Activated T-helper 2 cell treated with anti-CD3 and anti-CD28 coated beads, Interferon-gamma antibody, Interleukin-2, Interleukin-4, amounts not matched to agents 10 μg/mL and 5 μg/mL and 100 μg/mL, durations not matched to agents 14 hours and 24 hours and 36 hours (primary cell): ENCODE data around the gene WDR46. TPM values are rescaled to one million over a fixed set of nuclear protein-coding genes. Genes with fewer than 3 reads are reported as not detected.
A peak's percentile ranks its signal among the peaks of the same experiment; 100 is the strongest.
"Not testable (repeated sequence)": the region's sequence is repeated elsewhere in the genome, so short reads cannot be mapped to it uniquely, and the experiment has no call there.

ENCODE experiments used
- DNase-seq: peaks from one replicate; pipeline ENCODE4 v3.0.0; 2021; ENCODE audit warnings: low spot score
- H3K27ac Mint-ChIP-seq: one replicate; pipeline ENCODE4 v1.8.0; 2021; ENCODE audit warnings: mixed read lengths
- H3K27me3 Mint-ChIP-seq: one replicate; pipeline ENCODE4 v1.8.0; 2021; ENCODE audit warnings: low read depth, mixed read lengths
- H3K36me3 Mint-ChIP-seq: one replicate; pipeline ENCODE4 v1.8.0; 2021; ENCODE audit warnings: low read depth, mixed read lengths
- H3K4me1 Mint-ChIP-seq: one replicate; pipeline ENCODE4 v1.8.0; 2021; ENCODE audit warnings: low read depth, mixed read lengths
- H3K4me3 Mint-ChIP-seq: one replicate; pipeline ENCODE4 v1.8.0; 2021; ENCODE audit warnings: low read depth, mild to moderate bottlenecking, moderate library complexity, mixed read lengths
- H3K9me3 Mint-ChIP-seq: one replicate; pipeline ENCODE4 v1.8.0; 2021; ENCODE audit warnings: mixed read lengths
- intact Hi-C: fragments of 100-400 bp; cut with micrococcal nuclease; formaldehyde crosslinking; loops from one replicate; pipeline ENCODE4 v1.15.1; 2023
- total RNA-seq: library from RNA; stranded (reverse); gene quantifications from 2 replicates; pipeline ENCODE4 v1.2.3, GENCODE V29; 2022

WDR46 gene
- total RNA-seq, 1 donor from 2014 or later, result 87.3 TPM

GRCh38 chr6:33276864-33277662 is 12.0 kb downstream of the WDR46 start, which contains the start of gene B3GALT4:
B3GALT4 (plus strand) TSS chr6:33277123; CDS start chr6:33277420, 297 bp downstream.
- Mint-ChIP-seq H3K9me3 (no peaks in the 10 kb centered on the region), H3K4me1 (peaks cover 35% of the 10 kb centered on the region), H3K36me3 (peaks cover 74% of the 10 kb centered on the region), H3K27ac (peak within 1 kb of the TSS; percentile 89), H3K27me3 (no peaks in the 10 kb centered on the region), H3K4me3 (peak within 1 kb of the TSS; percentile 98)
- peak; percentile 73 for DNase-seq
- intact Hi-C loops, result loop anchor here (1.0 to 10.0 kb wide), 5 partner anchors 12 to 1115 kb away; partner anchors contain the start of genes NUDT3, PFDN6, RGL2 and SYNGAP1

- Mint-ChIP-seq H3K9me3 (no peaks in the 10 kb centered on the region), H3K4me1 (peaks cover 35% of the 10 kb centered on the region), H3K27me3 (no peaks in the 10 kb centered on the region), H3K27ac (peak overlapping the region; percentile 84), H3K36me3 (peaks cover 77% of the 10 kb centered on the region), H3K4me3 (peak overlapping the region; percentile 98)
- DNase-seq, result no peak
- intact Hi-C loops, result loop anchor here (2.0 to 10.0 kb wide), 4 partner anchors 22 to 1116 kb away; partner anchors contain the start of genes NUDT3, RGL2, SYNGAP1 and TAPBP
These were observed 12.5 kb downstream of the WDR46 start for GRCh38 chr6:33276581-33276863.

GRCh38 chr6:33275795-33276580 is 13.1 kb downstream of the WDR46 start:
- H3K9me3 Mint-ChIP-seq, H3K27me3 Mint-ChIP-seq, DNase-seq: not testable (repeated sequence)
- Mint-ChIP-seq H3K4me3 (peak overlapping the region; percentile 98), H3K27ac (peak overlapping the region; percentile 84), H3K36me3 (peaks cover 77% of the 10 kb centered on the region), H3K4me1 (peaks cover 35% of the 10 kb centered on the region)
- intact Hi-C loops, result loop anchor here (2.0 to 10.0 kb wide), 4 partner anchors 23 to 1116 kb away; partner anchors contain the start of genes NUDT3, RGL2, SYNGAP1 and TAPBP

GRCh38 chr6:33273924-33274902 is 14.8 kb downstream of the WDR46 start:
- H3K9me3 Mint-ChIP-seq, result no peaks in the 10 kb centered on the region
- peak overlapping the region; percentile 58 for H3K27ac Mint-ChIP-seq
- intact Hi-C loops, result loop anchor here (10.0 kb wide), 1 partner anchor 151 kb away; the partner anchor contains the start of gene SYNGAP1
- peaks cover 39% of the 10 kb centered on the region for H3K4me1 Mint-ChIP-seq
- peak overlapping the region; percentile 98 for H3K4me3 Mint-ChIP-seq
- peaks cover 75% of the 10 kb centered on the region for H3K36me3 Mint-ChIP-seq
- DNase-seq, result no peak
- no peaks in the 10 kb centered on the region for H3K27me3 Mint-ChIP-seq

GRCh38 chr6:33273129-33273923 is 15.7 kb downstream of the WDR46 start:
- Mint-ChIP-seq H3K9me3 (no peaks in the 10 kb centered on the region), H3K4me3 (peak overlapping the region; percentile 98), H3K27ac (peak overlapping the region; percentile 100), H3K4me1 (peaks cover 34% of the 10 kb centered on the region), H3K36me3 (peaks cover 77% of the 10 kb centered on the region), H3K27me3 (no peaks in the 10 kb centered on the region)
- no peak for DNase-seq
- intact Hi-C loops, result loop anchor here (10.0 kb wide), 1 partner anchor 151 kb away; the partner anchor contains the start of gene SYNGAP1

- Mint-ChIP-seq H3K4me1 (peaks cover 31% of the 10 kb centered on the region), H3K4me3 (peak overlapping the region; percentile 98), H3K9me3 (no peaks in the 10 kb centered on the region), H3K36me3 (peaks cover 81% of the 10 kb centered on the region), H3K27me3 (no peaks in the 10 kb centered on the region), H3K27ac (peak overlapping the region; percentile 100)
- intact Hi-C loops, result loop anchor here (1.0 to 10.0 kb wide), 2 partner anchors 51 to 152 kb away; partner anchors contain the start of gene SYNGAP1
- DNase-seq, result no peak
These were observed 16.5 kb downstream of the WDR46 start for GRCh38 chr6:33272275-33273128.

- intact Hi-C loops, result loop anchor here (1.0 to 10.0 kb wide), 6 partner anchors 18 to 153 kb away; partner anchors contain the start of genes PFDN6, RXRB, SLC39A7 and SYNGAP1
- Mint-ChIP-seq H3K27ac (peak within 1 kb of the TSS; percentile 100), H3K36me3 (peaks cover 85% of the 10 kb centered on the region), H3K9me3 (no peaks in the 10 kb centered on the region), H3K4me1 (peaks cover 31% of the 10 kb centered on the region), H3K4me3 (peak within 1 kb of the TSS; percentile 98), H3K27me3 (no peaks in the 10 kb centered on the region)
- peak; percentile 92 for DNase-seq
These were observed 17.4 kb downstream of the WDR46 start, which contains the start of the genes RPS18 and VPS52 for GRCh38 chr6:33271468-33272274. RPS18 (plus strand) TSS chr6:33272075; CDS start chr6:33272120, 45 bp downstream. VPS52 (minus strand) TSS chr6:33271876; CDS start chr6:33271675, 201 bp downstream.

GRCh38 chr6:33271117-33271467 is 17.9 kb downstream of the WDR46 start:
- intact Hi-C loops, result loop anchor here (1.0 to 10.0 kb wide), 5 partner anchors 18 to 154 kb away; partner anchors contain the start of genes PFDN6, RXRB, SLC39A7 and SYNGAP1
- peak overlapping the region; percentile 100 for H3K27ac Mint-ChIP-seq
- peaks cover 25% of the 10 kb centered on the region for H3K4me1 Mint-ChIP-seq

GRCh38 chr6:33264015-33264414 is 25.0 kb downstream of the WDR46 start:
- H3K36me3 Mint-ChIP-seq, result peaks cover 77% of the 10 kb centered on the region
- intact Hi-C loops, result no loop called here

More at GRCh38 chr6:33271117-33271467, 17.9 kb downstream of the WDR46 start:
- H3K36me3 Mint-ChIP-seq, result peaks cover 85% of the 10 kb centered on the region
- no peak for DNase-seq
- no peaks in the 10 kb centered on the region for H3K27me3 Mint-ChIP-seq
- no peaks in the 10 kb centered on the region for H3K9me3 Mint-ChIP-seq
- H3K4me3 Mint-ChIP-seq, result peak overlapping the region; percentile 98

GRCh38 chr6:33262490-33262889 is 26.5 kb downstream of the WDR46 start:
- H3K27ac Mint-ChIP-seq, H3K27me3 Mint-ChIP-seq, H3K4me1 Mint-ChIP-seq, intact Hi-C loops, H3K4me3 Mint-ChIP-seq, DNase-seq, H3K9me3 Mint-ChIP-seq: not testable (repeated sequence)
- H3K36me3 Mint-ChIP-seq, result peaks cover 71% of the 10 kb centered on the region

More at GRCh38 chr6:33264015-33264414, 25.0 kb downstream of the WDR46 start:
- Mint-ChIP-seq H3K27ac (no peak overlapping the region), H3K4me3 (no peak overlapping the region), H3K27me3 (no peaks in the 10 kb centered on the region), H3K4me1 (no peaks in the 10 kb centered on the region), H3K9me3 (no peaks in the 10 kb centered on the region)
- DNase-seq, result no peak
